Measurements from ENCODE around the gene SBSN.

SBSN gene

GRCh38 chr19:35533201-35533821 lies 5.2 kb upstream of the SBSN start, which contains the start of gene GAPDHS:
Gene GAPDHS, plus strand, starts transcription at chr19:35533456. Its CDS starts 72 bp downstream, at chr19:35533528.
- DNase-seq = peak in 1 of 56 donors; percentile 15

- no peak for DNase-seq
These were observed 3.2 kb upstream of the SBSN start for GRCh38 chr19:35531291-35531690.

GRCh38 chr19:35529241-35530218 lies 1.4 kb upstream of the SBSN start:
- DNase-seq = no peak

- DNase-seq = no peak
These were observed 2.2 kb downstream of the SBSN start for GRCh38 chr19:35525873-35526272.

- DNase-seq = no peak
These were observed 3.8 kb downstream of the SBSN start for GRCh38 chr19:35524181-35524837.

- DNase-seq = no peak
These were observed 5.3 kb downstream of the SBSN start for GRCh38 chr19:35522745-35523327.

- DNase-seq = no peak
These were observed 6.9 kb downstream of the SBSN start for GRCh38 chr19:35521124-35521743.

GRCh38 chr19:35519291-35519690 lies 8.8 kb downstream of the SBSN start:
- no peak for DNase-seq

GRCh38 chr19:35518313-35518712 lies 9.8 kb downstream of the SBSN start:
- DNase-seq = no peak

GRCh38 chr19:35517342-35517741 lies 10.8 kb downstream of the SBSN start:
- DNase-seq = no peak

- DNase-seq = no peak
These were observed 11.8 kb downstream of the SBSN start for GRCh38 chr19:35516310-35516709.

GRCh38 chr19:35514282-35514809 lies 13.8 kb downstream of the SBSN start:
- no peak for DNase-seq

GRCh38 chr19:35513628-35514281 lies 14.4 kb downstream of the SBSN start, which contains the start of gene DMKN:
Gene DMKN, minus strand, starts transcription at chr19:35513649. Its CDS starts 174 bp downstream, at chr19:35513475.
- DNase-seq = no peak

- no peak for DNase-seq
These were observed 15.1 kb downstream of the SBSN start for GRCh38 chr19:35512831-35513627.

GRCh38 chr19:35511337-35511736 lies 16.8 kb downstream of the SBSN start:
- no peak for DNase-seq

GRCh38 chr19:35510626-35510964 lies 17.5 kb downstream of the SBSN start:
- peak in 1 of 56 donors; percentile 26 for DNase-seq

- peak in 33 of 56 donors; percentile 1 to 68 (median 27) for DNase-seq
These were observed 18.1 kb downstream of the SBSN start for GRCh38 chr19:35509861-35510625.

GRCh38 chr19:35509018-35509652 lies 19.0 kb downstream of the SBSN start:
- DNase-seq = no peak
